GM18861 (cell line): ENCODE results near the gene MAPKBP1.
"Not testable (repeated sequence)": the region's sequence is repeated elsewhere in the genome, so short reads cannot be mapped to it uniquely, and the experiment has no call there.

ENCODE experiments used
- ATAC-seq: cut with Tn5 transposase; IDR thresholded peaks from one replicate; pipeline ENCODE4 v1.9.1; 2021; ENCODE audit not compliant: unreplicated experiment

The MAPKBP1 gene, protein sequence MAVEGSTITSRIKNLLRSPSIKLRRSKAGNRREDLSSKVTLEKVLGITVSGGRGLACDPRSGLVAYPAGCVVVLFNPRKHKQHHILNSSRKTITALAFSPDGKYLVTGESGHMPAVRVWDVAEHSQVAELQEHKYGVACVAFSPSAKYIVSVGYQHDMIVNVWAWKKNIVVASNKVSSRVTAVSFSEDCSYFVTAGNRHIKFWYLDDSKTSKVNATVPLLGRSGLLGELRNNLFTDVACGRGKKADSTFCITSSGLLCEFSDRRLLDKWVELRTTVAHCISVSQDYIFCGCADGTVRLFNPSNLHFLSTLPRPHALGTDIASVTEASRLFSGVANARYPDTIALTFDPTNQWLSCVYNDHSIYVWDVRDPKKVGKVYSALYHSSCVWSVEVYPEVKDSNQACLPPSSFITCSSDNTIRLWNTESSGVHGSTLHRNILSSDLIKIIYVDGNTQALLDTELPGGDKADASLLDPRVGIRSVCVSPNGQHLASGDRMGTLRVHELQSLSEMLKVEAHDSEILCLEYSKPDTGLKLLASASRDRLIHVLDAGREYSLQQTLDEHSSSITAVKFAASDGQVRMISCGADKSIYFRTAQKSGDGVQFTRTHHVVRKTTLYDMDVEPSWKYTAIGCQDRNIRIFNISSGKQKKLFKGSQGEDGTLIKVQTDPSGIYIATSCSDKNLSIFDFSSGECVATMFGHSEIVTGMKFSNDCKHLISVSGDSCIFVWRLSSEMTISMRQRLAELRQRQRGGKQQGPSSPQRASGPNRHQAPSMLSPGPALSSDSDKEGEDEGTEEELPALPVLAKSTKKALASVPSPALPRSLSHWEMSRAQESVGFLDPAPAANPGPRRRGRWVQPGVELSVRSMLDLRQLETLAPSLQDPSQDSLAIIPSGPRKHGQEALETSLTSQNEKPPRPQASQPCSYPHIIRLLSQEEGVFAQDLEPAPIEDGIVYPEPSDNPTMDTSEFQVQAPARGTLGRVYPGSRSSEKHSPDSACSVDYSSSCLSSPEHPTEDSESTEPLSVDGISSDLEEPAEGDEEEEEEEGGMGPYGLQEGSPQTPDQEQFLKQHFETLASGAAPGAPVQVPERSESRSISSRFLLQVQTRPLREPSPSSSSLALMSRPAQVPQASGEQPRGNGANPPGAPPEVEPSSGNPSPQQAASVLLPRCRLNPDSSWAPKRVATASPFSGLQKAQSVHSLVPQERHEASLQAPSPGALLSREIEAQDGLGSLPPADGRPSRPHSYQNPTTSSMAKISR (N-terminal part only)

GRCh38 chr15:41774062-41774881 is at the start of gene MAPKBP1:
Gene MAPKBP1, plus strand, starts transcription at chr15:41774484. Its CDS starts 792 bp downstream, at chr15:41775276.
- ATAC-seq, result peak; percentile 69

DNA sequence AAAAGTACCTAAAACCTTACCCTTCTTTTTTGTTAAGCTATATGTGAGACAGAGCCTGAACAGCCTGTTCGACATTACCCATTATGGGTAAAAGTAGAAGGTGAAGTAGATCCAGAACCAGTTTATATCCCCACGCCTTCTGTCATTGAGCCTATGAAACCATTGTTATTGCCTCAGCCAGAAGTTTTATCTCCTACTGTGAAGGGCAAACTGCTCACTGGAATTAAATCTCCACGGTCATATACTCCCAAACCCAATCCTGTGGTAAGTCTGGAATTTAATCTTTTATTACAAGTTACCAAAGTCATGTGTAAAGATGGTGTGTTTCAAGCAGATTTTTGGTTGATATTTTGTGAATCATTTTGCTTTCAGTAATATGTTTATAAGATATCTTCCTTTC is 47.1 kb upstream of the MAPKBP1 start:
- no peak for ATAC-seq

GRCh38 chr15:41728061-41728460 is 46.2 kb upstream of the MAPKBP1 start:
- ATAC-seq, result not testable (repeated sequence)

DNA sequence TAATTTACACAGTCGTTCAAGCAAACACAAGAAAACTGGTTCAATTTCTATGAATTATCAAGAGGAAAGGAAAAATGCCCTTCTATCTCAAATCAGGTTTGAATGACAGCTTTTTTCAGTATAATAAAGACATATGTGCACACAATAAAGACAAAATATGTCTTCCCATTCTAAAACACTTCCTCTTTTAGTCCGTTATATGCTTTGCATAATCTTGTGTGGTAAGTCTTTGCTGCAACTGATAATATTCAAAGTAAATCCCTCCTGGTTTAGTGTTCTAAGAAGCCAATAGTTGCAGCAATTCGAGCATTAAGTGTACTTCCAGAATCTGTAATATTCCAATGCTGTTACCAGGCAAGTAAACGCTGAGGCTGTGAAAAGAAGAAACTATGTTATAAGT is 43.7 kb upstream of the MAPKBP1 start:
- ATAC-seq, result no peak

GRCh38 chr15:41732483-41732882 is 41.8 kb upstream of the MAPKBP1 start:
- ATAC-seq, result no peak

- no peak for ATAC-seq
Observed at GRCh38 chr15:41734079-41734478, 40.2 kb upstream of the MAPKBP1 start.

DNA sequence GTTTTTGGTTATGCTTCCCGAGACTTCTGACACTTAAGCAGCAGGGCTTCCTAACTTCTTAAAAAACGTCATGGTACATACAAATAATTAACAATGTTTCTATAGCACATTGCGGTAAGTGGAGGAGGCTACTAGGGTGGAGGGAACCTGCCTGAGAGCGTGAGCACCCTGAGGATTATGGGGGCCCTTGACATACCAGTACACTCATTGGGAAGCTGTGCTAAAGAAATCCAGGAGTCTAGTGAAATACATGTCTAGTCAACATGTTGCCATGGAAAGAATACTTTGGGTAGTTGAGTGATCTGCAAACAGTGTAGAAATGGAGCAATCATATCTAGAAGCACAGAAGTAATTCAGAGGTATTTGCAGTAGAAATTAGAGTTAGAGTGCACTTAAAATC is 39.2 kb upstream of the MAPKBP1 start:
- no peak for ATAC-seq

DNA sequence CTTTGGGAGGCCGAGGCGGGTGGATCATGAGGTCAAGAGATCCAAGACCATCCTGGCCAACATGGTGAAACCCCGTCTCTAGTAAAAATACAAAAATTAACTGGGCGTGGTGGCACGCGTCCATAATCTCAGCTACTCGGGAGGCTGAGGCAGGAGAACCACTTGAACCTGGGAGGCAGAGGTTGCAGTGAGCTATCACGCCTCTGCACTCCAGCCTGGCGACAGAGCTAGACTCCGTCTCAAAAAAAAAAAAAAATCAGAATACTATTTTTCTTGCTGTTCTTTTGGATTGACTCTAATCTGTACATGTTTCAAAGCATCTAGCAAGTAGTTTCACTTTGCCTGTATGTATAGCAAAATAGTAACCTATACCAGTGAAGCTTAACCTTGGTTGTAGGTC is 38.8 kb upstream of the MAPKBP1 start:
- not testable (repeated sequence) for ATAC-seq

- ATAC-seq, result no peak
Observed at GRCh38 chr15:41746802-41747201, 27.5 kb upstream of the MAPKBP1 start.

DNA sequence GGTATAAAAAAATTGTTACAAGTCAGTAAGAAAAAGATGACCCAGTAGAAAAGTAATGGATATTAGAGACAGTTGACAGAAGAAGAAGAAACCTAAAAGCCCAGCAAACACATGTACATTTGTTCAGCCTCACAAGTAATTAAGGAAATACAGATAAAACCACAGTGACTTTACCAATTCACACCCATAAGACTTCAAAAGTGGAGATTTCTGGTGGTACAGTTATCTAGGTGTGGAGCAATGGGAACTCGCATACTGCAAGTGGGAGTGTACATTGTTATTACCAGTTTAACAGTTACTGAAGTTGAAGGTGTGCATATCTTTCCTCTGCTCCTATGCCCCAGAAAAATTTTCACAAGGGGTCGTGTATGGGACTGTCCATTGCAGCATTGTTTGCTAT is 18.1 kb upstream of the MAPKBP1 start:
- ATAC-seq, result no peak

- no peak for ATAC-seq
Observed at GRCh38 chr15:41772720-41773331, 1.5 kb upstream of the MAPKBP1 start.

DNA sequence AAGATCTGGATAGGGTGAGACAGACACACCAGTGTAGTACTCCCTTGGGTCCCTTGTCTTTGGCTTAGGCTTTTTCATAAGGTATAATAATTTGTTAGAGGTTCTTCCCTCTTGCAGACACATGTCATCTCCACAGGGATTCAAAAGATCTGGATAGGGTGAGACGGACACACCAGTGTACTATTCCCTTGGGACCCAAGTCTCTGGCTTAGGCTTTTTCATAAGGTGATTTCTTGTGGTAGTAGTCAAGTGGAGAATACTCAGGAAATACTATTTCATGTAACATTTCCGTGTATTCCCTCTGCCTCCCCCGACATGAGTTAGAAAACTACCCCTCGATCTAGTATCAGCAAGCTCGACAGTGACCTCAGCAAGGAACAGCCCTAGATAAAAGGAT is 954 bp upstream of the MAPKBP1 start:
- ATAC-seq, result no peak

DNA sequence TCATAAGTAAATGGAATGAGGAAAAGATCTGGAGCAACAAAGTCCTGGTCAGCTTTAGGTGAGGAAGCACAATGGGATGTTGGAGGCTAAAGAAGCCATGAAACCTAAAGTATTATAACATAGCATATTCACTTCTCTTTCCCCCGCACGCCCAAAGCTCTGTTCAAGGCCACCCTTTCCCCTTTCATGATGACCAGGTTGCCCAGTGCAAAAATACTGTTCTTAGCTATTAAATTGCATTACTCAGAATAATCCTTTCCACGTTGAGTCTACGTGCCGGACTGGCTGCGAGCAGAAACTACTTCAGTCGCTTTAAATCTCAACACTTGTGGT is 589 bp upstream of the MAPKBP1 start:
- ATAC-seq, result no peak

- no peak for ATAC-seq
Observed at GRCh38 chr15:41774882-41775417, 666 bp downstream of the MAPKBP1 start.

- no peak for ATAC-seq
Observed at GRCh38 chr15:41775651-41776050, 1.4 kb downstream of the MAPKBP1 start.

DNA sequence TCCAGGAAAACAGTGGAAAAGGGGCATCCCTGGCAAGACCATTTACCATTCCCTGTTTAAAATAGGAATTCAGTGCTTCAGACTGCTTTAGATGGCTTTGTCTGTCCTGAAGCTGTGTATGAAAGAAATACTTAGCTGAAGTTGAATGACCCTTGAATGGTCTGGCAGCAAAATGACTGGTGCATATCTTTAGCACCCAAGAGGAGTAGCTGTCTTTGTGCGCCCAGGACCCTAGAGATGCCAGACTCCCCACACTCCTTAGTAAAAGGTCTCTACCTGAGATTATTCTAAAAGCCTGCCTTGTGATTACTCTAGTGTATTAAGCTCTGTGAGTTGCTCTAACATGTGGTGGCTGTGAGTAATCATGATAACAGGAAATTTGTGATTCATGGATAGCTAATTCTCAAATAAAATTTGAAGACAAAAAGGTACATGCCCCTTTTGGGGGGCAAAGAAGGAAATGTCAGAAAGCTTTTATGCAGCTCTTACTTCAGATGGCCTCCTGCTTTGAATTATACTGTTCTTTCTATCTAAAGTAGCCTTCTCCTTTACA is 3.2 kb downstream of the MAPKBP1 start:
- no peak for ATAC-seq

GRCh38 chr15:41778521-41778920 is 4.2 kb downstream of the MAPKBP1 start:
- no peak for ATAC-seq

- ATAC-seq, result no peak
Observed at GRCh38 chr15:41779662-41780157, 5.4 kb downstream of the MAPKBP1 start.

- ATAC-seq, result no peak
Observed at GRCh38 chr15:41780266-41780665, 6.0 kb downstream of the MAPKBP1 start.
